Measurements from ENCODE around the gene BOD1L2. TPM values are rescaled to one million over a fixed set of nuclear protein-coding genes. Genes with fewer than 3 reads are reported as not detected.

The BOD1L2 gene
- polyA plus RNA-seq, 1 donor (not counting 4 experiments of a cell fraction or from before 2014, with no cell fraction given), result not detected

DNA sequence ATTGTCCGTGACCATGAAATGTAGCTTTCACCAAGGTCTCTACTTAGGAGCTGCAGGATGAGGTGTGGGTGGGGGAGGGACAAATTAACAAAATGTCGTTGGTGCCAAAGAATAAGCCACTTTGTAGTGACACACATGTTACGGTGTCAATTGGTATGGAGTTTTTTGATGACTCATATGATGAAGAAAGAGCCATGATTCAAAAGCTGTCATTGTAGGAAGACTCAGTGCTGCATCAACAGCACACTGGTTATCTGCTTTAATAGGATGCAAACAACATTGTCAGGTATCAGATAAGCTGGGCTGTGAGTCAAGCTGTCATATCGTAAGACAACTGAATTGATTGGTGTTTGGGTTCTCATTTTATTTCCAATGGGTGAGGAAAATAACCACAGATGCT lies 36.6 kb upstream of the BOD1L2 start:
- Histone ChIP-seq H3K27me3 (ENCODE audit: control insufficient read depth, extremely low read depth, insufficient read depth, low read length) (no peaks in the 10 kb centered on the region), H3K4me3 (ENCODE audit: control insufficient read depth in 2 of 3, extremely low read depth in 1 of 3, insufficient read depth in 2 of 3, low read depth in 1 of 3, low read length in 3 of 3) (no peak overlapping the region), H2AFZ (ENCODE audit: control insufficient read depth, low read length) (no peak overlapping the region), H3K36me3 (ENCODE audit: control insufficient read depth in 2 of 2, extremely low read depth in 1 of 2, insufficient read depth in 2 of 2, low read length in 2 of 2) (no peaks in the 10 kb centered on the region), H3K79me2 (ENCODE audit: control insufficient read depth, insufficient read depth, low read length) (no peaks in the 10 kb centered on the region), H3K4me2 (ENCODE audit: control insufficient read depth, extremely low read depth, insufficient read depth, low read depth, low read length) (no peak overlapping the region), H3K9me1 (ENCODE audit: control insufficient read depth, extremely low read depth, insufficient read depth, low read length) (no peaks in the 10 kb centered on the region), H4K20me1 (ENCODE audit: control insufficient read depth, extremely low read depth, insufficient read depth, low read length) (no peaks in the 10 kb centered on the region), H3K9ac (ENCODE audit: control insufficient read depth, extremely low read depth, insufficient read depth, low read length) (no peak overlapping the region), H3K27ac (ENCODE audit: control insufficient read depth, insufficient read depth, low read length) (no peak overlapping the region), H3K9me3 (ENCODE audit: control insufficient read depth, low read depth, low read length) (no peaks in the 10 kb centered on the region), H3K4me1 (ENCODE audit: control insufficient read depth, extremely low read depth, insufficient read depth, low read length) (no peaks in the 10 kb centered on the region)
- TF ChIP-seq CTCF (optimal IDR thresholded peaks at IDR 0.05 in 1 of 3, IDR thresholded peaks at IDR 0.05 in 1 of 3, conservative IDR thresholded peaks at IDR 0.05 in 1 of 3; ENCODE audit: extremely low read depth in 1 of 3, insufficient read depth in 2 of 3, low read length in 3 of 3), result no peak
- no peak for TF ChIP-seq EZH2 (IDR thresholded peaks at IDR 0.05; ENCODE audit: low read length)
- dilution Hi-C loops (cut with MboI; ENCODE audit: extremely low pct_ligation_motif_present, low sequenced_read_pairs), result no loop called here
- DNase-seq (ENCODE audit: low read depth, low spot score) (no peak), FAIRE-seq (no peak)

GRCh38 chr18:57113799-57114420 lies 33.0 kb upstream of the BOD1L2 start:
- no peaks in the 10 kb centered on the region for H3K4me1 ChIP-seq (ENCODE audit: control insufficient read depth, extremely low read depth, insufficient read depth, low read length)
- H2AFZ ChIP-seq (ENCODE audit: control insufficient read depth, low read length), result no peak overlapping the region
- FAIRE-seq (no peak), DNase-seq (ENCODE audit: low read depth, low spot score) (no peak)
- no peaks in the 10 kb centered on the region for H4K20me1 ChIP-seq (ENCODE audit: control insufficient read depth, extremely low read depth, insufficient read depth, low read length)
- no peaks in the 10 kb centered on the region for H3K79me2 ChIP-seq (ENCODE audit: control insufficient read depth, insufficient read depth, low read length)
- H3K27ac ChIP-seq (ENCODE audit: control insufficient read depth, insufficient read depth, low read length), result no peak overlapping the region
- H3K9me3 ChIP-seq (ENCODE audit: control insufficient read depth, low read depth, low read length), result no peaks in the 10 kb centered on the region
- H3K4me3 ChIP-seq (ENCODE audit: control insufficient read depth in 2 of 3, extremely low read depth in 1 of 3, insufficient read depth in 2 of 3, low read depth in 1 of 3, low read length in 3 of 3), result no peak overlapping the region
- no peak overlapping the region for H3K9ac ChIP-seq (ENCODE audit: control insufficient read depth, extremely low read depth, insufficient read depth, low read length)
- dilution Hi-C loops (cut with MboI; ENCODE audit: extremely low pct_ligation_motif_present, low sequenced_read_pairs), result no loop called here
- no peak overlapping the region for H3K4me2 ChIP-seq (ENCODE audit: control insufficient read depth, extremely low read depth, insufficient read depth, low read depth, low read length)
- no peaks in the 10 kb centered on the region for H3K27me3 ChIP-seq (ENCODE audit: control insufficient read depth, extremely low read depth, insufficient read depth, low read length)
- H3K9me1 ChIP-seq (ENCODE audit: control insufficient read depth, extremely low read depth, insufficient read depth, low read length), result no peaks in the 10 kb centered on the region
- TF ChIP-seq EZH2 (IDR thresholded peaks at IDR 0.05; ENCODE audit: low read length) (no peak), CTCF (optimal IDR thresholded peaks at IDR 0.05 in 1 of 3, IDR thresholded peaks at IDR 0.05 in 1 of 3, conservative IDR thresholded peaks at IDR 0.05 in 1 of 3; ENCODE audit: extremely low read depth in 1 of 3, insufficient read depth in 2 of 3, low read length in 3 of 3) (no peak)
- no peaks in the 10 kb centered on the region for H3K36me3 ChIP-seq (ENCODE audit: control insufficient read depth in 2 of 2, extremely low read depth in 1 of 2, insufficient read depth in 2 of 2, low read length in 2 of 2)
